Measurements from ENCODE around the gene PLCL1.

The PLCL1 gene

GRCh38 chr2:197877038-197877437 is 72.6 kb downstream of the PLCL1 start:
- no peak for TF ChIP-seq REST (IDR thresholded peaks at IDR 0.05; ENCODE audit: insufficient read depth in 1 of 2, low read depth in 2 of 2, low read length in 2 of 2)

- TF ChIP-seq POLR2AphosphoS5 (IDR thresholded peaks at IDR 0.05; ENCODE audit: low read depth, low read length) (no peak), FOXP2 (optimal IDR thresholded peaks at IDR 0.05; ENCODE audit: borderline replicate concordance, extremely low read depth, extremely low read length, insufficient read depth) (no peak)
Observed at GRCh38 chr2:197878792-197879191, 74.4 kb downstream of the PLCL1 start.

GRCh38 chr2:197879812-197880408 is 75.5 kb downstream of the PLCL1 start:
- no peak for TF ChIP-seq POLR2AphosphoS5 (IDR thresholded peaks at IDR 0.05; ENCODE audit: low read depth, low read length)
- no peak for TF ChIP-seq SIN3A (IDR thresholded peaks at IDR 0.05; ENCODE audit: borderline replicate concordance, insufficient read depth, low read length)
- TF ChIP-seq REST (IDR thresholded peaks at IDR 0.05; ENCODE audit: insufficient read depth in 1 of 2, low read depth in 2 of 2, low read length in 2 of 2): no peak
- no peak for TF ChIP-seq TAF1 (IDR thresholded peaks at IDR 0.05; ENCODE audit: borderline replicate concordance, insufficient read depth, low read length)
- TF ChIP-seq FOXP2 (optimal IDR thresholded peaks at IDR 0.05; ENCODE audit: borderline replicate concordance, extremely low read depth, extremely low read length, insufficient read depth): no peak

- TF ChIP-seq SIN3A (IDR thresholded peaks at IDR 0.05; ENCODE audit: borderline replicate concordance, insufficient read depth, low read length): no peak
- TF ChIP-seq POLR2AphosphoS5 (IDR thresholded peaks at IDR 0.05; ENCODE audit: low read depth, low read length): no peak
- no peak for TF ChIP-seq REST (IDR thresholded peaks at IDR 0.05; ENCODE audit: insufficient read depth in 1 of 2, low read depth in 2 of 2, low read length in 2 of 2)
- no peak for TF ChIP-seq FOXP2 (optimal IDR thresholded peaks at IDR 0.05; ENCODE audit: borderline replicate concordance, extremely low read depth, extremely low read length, insufficient read depth)
- no peak for TF ChIP-seq TAF1 (IDR thresholded peaks at IDR 0.05; ENCODE audit: borderline replicate concordance, insufficient read depth, low read length)
Observed at GRCh38 chr2:197883354-197884032, 79.1 kb downstream of the PLCL1 start.

- TF ChIP-seq REST (IDR thresholded peaks at IDR 0.05; ENCODE audit: insufficient read depth in 1 of 2, low read depth in 2 of 2, low read length in 2 of 2): no peak
- TF ChIP-seq POLR2AphosphoS5 (IDR thresholded peaks at IDR 0.05; ENCODE audit: low read depth, low read length): no peak
- no peak for TF ChIP-seq TAF1 (IDR thresholded peaks at IDR 0.05; ENCODE audit: borderline replicate concordance, insufficient read depth, low read length)
- TF ChIP-seq FOXP2 (optimal IDR thresholded peaks at IDR 0.05; ENCODE audit: borderline replicate concordance, extremely low read depth, extremely low read length, insufficient read depth): no peak
- TF ChIP-seq SIN3A (IDR thresholded peaks at IDR 0.05; ENCODE audit: borderline replicate concordance, insufficient read depth, low read length): no peak
Observed at GRCh38 chr2:197884252-197884651, 79.9 kb downstream of the PLCL1 start.

All from PFSK-1 (cell line).